Osteoblast (primary cell): ENCODE results near the gene CTSC. TPM values are rescaled to one million over a fixed set of nuclear protein-coding genes. Genes with fewer than 3 reads are reported as not detected.

Source experiments
- DNase-seq: peaks from one replicate; pipeline ENCODE4 v3.0.0; 2011; ENCODE audit warnings: low spot score, mixed read lengths; ENCODE audit not compliant: insufficient read length; ENCODE audit errors: missing footprints
- H2AFZ ChIP-seq: 2 replicates; pipeline ENCODE4 v1.6.0; 2011; ENCODE audit warnings: mild to moderate bottlenecking, low read length
- H3K27ac ChIP-seq: 2 replicates; pipeline ENCODE4 v1.5.1; 2011; ENCODE audit warnings: mild to moderate bottlenecking, low read depth, low read length, moderate library complexity
- H3K27me3 ChIP-seq: 2 replicates; pipeline ENCODE4 v1.6.0; 2012; ENCODE audit warnings: mild to moderate bottlenecking, control low read depth, inconsistent platforms, low read length, moderate library complexity; ENCODE audit not compliant: insufficient read depth
- H3K36me3 ChIP-seq: 2 replicates; pipeline ENCODE4 v1.5.1; 2011; ENCODE audit warnings: mild to moderate bottlenecking, low read length, control low read depth, moderate library complexity; ENCODE audit not compliant: insufficient read depth
- H3K4me1 ChIP-seq: 2 replicates; pipeline ENCODE4 v1.5.1; 2011; ENCODE audit warnings: mild to moderate bottlenecking, low read length, control low read depth, moderate library complexity; ENCODE audit not compliant: insufficient read depth
- H3K4me2 ChIP-seq: 2 replicates; pipeline ENCODE4 v1.6.0; 2011; ENCODE audit warnings: mild to moderate bottlenecking, low read length; ENCODE audit not compliant: insufficient read depth
- H3K4me3 ChIP-seq: fragments of 200-600 bp; sonication (generic); 3 replicates; pipeline ENCODE4 v1.5.1; 2012; ENCODE audit warnings: mild to moderate bottlenecking, low read length, inconsistent platforms; ENCODE audit not compliant: insufficient read depth
- H3K79me2 ChIP-seq: 2 replicates; pipeline ENCODE4 v1.6.0; 2012; ENCODE audit warnings: mild to moderate bottlenecking, low read length, control low read depth, inconsistent platforms; ENCODE audit not compliant: insufficient read depth
- H3K9me3 ChIP-seq: 2 replicates; pipeline ENCODE4 v1.5.1; 2011; ENCODE audit warnings: low read depth, low read length, control low read depth
- H4K20me1 ChIP-seq: 2 replicates; pipeline ENCODE4 v1.6.0; 2012; ENCODE audit warnings: mild to moderate bottlenecking, low read length, control low read depth; ENCODE audit not compliant: insufficient read depth
- total RNA-seq: library from RNA; depleted of rRNA; stranded (reverse); fragments of >200 nt; gene quantifications from 2 replicates; pipeline ENCODE4 v1.2.3, GENCODE V29; 2012
- TF ChIP-seq, protein P1 (sequence below): IDR thresholded peaks from 2 replicates; pipeline ENCODE4 v1.5.1; 2011; ENCODE audit warnings: mild to moderate bottlenecking, low read depth, low read length, moderate library complexity; ENCODE audit errors: extremely low read depth

CTSC gene
- total RNA-seq, 1 donor, result 23.5 TPM

DNA sequence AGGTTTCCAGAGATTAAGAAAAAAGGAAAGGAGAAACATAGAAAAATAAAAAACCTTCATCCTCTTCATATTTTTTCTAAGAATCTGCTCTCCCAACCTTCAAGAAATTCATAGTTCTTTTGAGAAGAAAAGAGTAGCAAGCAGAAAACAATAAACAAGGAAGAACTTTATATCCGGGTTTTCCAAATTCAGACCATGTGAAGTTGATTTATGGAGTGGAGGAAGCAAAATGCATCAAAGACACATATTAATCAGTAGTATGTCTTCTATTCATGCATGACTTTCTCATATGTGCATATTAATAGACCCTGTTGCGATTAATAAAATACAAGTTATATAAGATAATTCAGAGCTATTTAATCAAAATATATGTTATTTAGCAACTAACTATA lies 20.5 kb upstream of the CTSC start:
- H2AFZ ChIP-seq, result peak overlapping the region; percentile 14
- no peak for DNase-seq
- no peaks in the 10 kb centered on the region for H4K20me1 ChIP-seq
- H3K27ac ChIP-seq, result peak overlapping the region; percentile 74
- TF ChIP-seq, protein P1, sequence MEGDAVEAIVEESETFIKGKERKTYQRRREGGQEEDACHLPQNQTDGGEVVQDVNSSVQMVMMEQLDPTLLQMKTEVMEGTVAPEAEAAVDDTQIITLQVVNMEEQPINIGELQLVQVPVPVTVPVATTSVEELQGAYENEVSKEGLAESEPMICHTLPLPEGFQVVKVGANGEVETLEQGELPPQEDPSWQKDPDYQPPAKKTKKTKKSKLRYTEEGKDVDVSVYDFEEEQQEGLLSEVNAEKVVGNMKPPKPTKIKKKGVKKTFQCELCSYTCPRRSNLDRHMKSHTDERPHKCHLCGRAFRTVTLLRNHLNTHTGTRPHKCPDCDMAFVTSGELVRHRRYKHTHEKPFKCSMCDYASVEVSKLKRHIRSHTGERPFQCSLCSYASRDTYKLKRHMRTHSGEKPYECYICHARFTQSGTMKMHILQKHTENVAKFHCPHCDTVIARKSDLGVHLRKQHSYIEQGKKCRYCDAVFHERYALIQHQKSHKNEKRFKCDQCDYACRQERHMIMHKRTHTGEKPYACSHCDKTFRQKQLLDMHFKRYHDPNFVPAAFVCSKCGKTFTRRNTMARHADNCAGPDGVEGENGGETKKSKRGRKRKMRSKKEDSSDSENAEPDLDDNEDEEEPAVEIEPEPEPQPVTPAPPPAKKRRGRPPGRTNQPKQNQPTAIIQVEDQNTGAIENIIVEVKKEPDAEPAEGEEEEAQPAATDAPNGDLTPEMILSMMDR, result no peak
- H3K4me2 ChIP-seq, result peak overlapping the region; percentile 76
- H3K36me3 ChIP-seq, result no peaks in the 10 kb centered on the region
- no peaks in the 10 kb centered on the region for H3K9me3 ChIP-seq
- H3K27me3 ChIP-seq, result no peaks in the 10 kb centered on the region
- no peak overlapping the region for H3K4me3 ChIP-seq
- no peaks in the 10 kb centered on the region for H3K79me2 ChIP-seq
- H3K4me1 ChIP-seq, result peaks cover 16% of the 10 kb centered on the region

DNA sequence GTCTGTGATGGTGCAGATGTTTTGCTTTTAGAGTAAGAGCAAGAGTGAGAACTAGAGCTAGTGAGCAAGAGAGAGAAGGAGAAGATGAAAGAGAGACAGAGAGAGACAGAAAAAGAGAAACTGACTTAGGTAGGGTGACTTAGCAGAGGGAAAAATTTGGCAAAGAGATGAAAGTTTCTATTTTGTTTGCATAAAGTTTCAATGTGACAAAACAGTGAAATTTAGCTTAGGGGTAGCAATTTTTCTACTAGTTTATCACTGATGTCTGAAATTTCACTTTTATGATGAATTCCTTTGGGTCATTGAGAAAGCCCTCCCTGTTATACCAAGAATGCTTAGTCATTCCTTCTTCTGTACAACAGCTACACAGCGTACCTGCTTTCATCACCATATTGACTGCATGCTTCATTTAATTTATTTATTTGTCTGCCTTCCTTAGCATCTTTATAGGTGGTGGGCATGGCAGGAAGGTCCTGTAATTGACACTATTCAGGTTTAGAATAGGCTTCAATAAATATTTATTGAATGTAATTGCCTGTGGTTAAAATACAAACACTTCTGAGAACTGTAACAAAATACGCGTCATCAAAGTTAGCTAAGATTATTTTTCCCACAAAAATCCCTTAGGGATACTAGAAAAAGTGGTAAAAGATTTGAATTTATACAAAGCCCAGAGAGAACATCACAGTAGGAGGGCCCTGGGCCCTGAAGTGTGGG lies 19.9 kb upstream of the CTSC start:
- Histone ChIP-seq H2AFZ (peak overlapping the region; percentile 57), H3K4me2 (peak overlapping the region; percentile 76), H3K27ac (peak overlapping the region; percentile 74), H4K20me1 (no peaks in the 10 kb centered on the region), H3K79me2 (no peaks in the 10 kb centered on the region), H3K27me3 (no peaks in the 10 kb centered on the region), H3K4me3 (peak overlapping the region; percentile 31), H3K36me3 (no peaks in the 10 kb centered on the region), H3K4me1 (peaks cover 16% of the 10 kb centered on the region), H3K9me3 (no peaks in the 10 kb centered on the region)
- peak; percentile 78 for DNase-seq
- TF ChIP-seq, protein P1, result no peak

DNA sequence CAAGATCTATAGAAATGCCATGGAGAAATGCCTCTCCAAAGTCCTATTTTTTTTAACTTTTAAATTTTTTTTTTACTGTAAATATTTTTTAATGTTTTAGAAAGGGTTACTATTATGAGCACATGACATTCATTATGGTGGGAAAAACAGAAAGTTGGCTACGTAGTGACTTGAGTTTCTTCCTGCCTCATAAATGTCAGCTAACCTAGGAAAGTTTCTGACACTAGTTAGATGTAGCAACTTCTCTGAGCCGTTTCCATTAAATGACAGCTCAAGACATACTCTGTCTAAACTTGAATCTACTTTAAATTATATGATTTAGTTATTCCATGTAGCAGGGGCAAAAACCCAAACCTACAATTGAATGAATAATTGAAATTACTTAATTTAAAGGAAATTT lies 18.4 kb upstream of the CTSC start:
- DNase-seq, result no peak
- TF ChIP-seq, protein P1, result no peak
- Histone ChIP-seq H4K20me1 (no peaks in the 10 kb centered on the region), H3K27me3 (no peaks in the 10 kb centered on the region), H3K9me3 (no peaks in the 10 kb centered on the region), H3K27ac (no peak overlapping the region), H3K4me3 (no peak overlapping the region), H2AFZ (no peak overlapping the region), H3K36me3 (no peaks in the 10 kb centered on the region), H3K4me1 (peaks cover 19% of the 10 kb centered on the region), H3K4me2 (no peak overlapping the region), H3K79me2 (no peaks in the 10 kb centered on the region)

DNA sequence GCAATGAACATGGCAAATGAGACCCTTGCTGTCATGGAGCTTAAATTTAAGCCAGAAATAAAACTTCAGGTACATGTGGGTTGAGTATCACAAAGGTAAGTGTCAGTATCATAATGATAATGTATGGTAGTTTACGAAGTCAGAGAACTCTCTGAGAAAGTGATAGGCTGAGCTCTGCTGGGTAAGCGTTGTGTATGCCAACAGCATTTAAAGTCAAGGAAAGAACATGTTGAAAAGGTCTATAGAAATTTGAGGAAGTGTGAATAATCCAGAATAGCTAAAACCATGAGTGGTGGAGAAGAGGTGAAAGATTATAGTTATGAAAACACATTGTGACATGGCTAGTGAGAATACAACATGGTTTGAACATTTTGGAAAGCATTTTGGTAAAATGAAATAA lies 17.4 kb upstream of the CTSC start:
- Histone ChIP-seq H4K20me1 (no peaks in the 10 kb centered on the region), H3K4me1 (peaks cover 19% of the 10 kb centered on the region), H3K79me2 (no peaks in the 10 kb centered on the region), H3K36me3 (no peaks in the 10 kb centered on the region), H3K9me3 (no peaks in the 10 kb centered on the region), H3K27ac (no peak overlapping the region), H3K27me3 (no peaks in the 10 kb centered on the region), H3K4me3 (no peak overlapping the region), H2AFZ (no peak overlapping the region), H3K4me2 (no peak overlapping the region)
- DNase-seq, result no peak
- TF ChIP-seq, protein P1, result no peak
